ENCODE data around the gene TDG.
"Not testable (repeated sequence)": the region's sequence is repeated elsewhere in the genome, so short reads cannot be mapped to it uniquely, and the experiment has no call there.

TDG gene

DNA sequence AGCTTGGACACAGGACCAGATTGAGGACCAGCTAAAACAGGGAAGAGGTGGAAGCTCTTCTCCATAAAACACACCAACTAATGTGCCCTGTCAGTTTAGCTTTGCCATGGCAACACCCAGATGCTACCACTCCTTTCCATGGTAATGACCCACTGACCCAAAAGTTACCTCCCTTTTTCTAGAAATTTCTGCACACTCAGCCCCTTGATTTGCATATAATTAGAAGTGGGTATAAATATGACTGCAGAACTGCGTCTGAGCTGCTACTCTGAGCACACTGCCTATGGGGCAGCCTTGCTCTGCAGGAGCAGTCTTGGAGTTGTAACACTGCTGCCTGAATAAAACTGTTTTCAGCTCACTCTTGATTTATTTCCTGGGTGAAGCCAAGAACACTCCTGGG is 3.2 kb upstream of the TDG start:
- DNase-seq, result no peak

DNA sequence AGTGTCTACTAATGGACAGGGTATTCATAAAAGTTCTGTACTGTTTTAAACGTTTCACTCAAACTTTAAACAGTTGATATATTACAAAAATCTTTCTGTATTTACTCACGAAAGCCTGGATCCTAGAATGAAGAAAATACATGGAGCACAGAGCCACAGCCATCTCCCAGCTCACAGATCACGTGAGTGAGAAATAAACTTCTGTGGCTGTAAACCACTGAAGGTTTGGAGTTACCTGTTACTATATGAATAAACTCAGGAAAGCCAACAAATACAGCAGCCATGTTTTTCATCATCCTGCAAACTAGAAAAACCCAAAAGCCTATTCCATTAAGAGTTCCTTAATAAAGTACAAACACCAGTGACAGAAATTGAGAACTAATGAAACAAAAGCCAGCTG is 867 bp upstream of the TDG start:
- DNase-seq, result no peak

DNA sequence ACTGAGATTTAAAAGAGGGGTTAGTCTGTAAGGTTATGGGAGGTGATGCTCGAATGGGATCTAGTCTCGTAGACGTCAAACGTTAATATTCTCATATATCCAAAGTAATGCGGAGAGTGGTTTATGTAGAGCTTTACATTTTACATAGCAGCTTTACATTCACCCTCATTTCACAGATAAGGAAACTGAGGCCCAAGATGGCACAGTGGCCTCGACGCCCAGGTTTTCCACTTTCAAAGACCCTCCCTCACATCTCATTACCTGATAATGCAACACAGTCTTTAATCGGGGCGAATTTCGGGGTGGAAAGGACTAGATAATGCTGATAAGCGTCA is 450 bp upstream of the TDG start:
- DNase-seq, result no peak

DNA sequence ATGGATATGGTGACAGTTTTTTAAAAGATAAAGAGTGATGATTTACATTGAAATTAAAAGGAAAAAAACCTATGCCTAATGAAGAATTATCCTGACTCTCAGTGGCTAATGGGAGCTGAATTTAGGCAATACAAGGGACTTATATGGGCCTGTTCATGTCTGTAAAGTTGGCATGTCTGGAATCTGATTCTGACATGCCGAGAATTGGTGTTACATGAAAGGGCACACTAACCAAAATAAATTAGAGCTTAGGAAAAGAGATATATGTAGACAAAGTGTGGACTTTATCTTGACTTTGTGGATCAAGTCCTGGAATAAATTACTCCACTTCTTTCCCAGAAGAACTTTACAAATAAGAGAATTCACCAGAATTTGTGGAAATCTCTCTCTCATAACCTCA is 1.1 kb downstream of the TDG start:
- no peak for DNase-seq

DNA sequence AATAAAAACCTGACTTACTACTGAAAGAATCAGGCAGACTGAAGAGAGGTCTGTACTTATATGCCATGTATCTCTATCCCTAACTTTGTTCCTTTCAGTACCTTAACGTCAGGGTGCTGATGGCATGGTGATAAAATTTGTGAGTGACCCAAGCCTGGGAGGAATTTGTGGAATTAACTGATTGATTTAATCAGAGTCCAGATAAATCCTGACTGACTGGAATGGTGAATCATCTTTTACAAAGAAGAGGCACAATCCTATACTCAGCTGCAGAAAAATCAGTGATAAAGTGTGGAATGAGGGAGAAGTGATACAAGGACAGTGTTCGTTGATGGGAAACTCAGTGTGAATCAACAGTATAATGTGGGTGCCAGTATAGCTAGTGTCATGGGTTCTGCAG is 3.7 kb downstream of the TDG start:
- peak; percentile 71 for DNase-seq

DNA sequence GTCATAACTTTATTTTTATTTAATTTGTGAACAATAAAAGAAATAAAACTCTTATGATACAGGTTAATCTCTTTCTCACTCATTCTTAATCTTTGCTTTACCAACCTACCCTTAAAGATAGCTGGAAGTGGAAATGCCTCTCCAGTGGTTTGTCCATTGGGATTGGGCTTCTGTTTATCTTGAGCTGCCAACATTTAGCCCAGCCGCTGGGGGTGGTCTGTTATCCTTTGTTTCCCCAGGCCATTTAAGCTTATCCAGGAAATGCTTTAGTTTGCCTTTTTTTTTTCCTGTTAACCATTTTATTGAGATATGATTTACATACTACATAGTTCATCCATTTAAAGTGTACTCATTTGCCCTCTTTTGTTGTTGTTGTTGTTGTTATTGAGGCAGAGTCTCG is 8.2 kb downstream of the TDG start:
- DNase-seq, result no peak

DNA sequence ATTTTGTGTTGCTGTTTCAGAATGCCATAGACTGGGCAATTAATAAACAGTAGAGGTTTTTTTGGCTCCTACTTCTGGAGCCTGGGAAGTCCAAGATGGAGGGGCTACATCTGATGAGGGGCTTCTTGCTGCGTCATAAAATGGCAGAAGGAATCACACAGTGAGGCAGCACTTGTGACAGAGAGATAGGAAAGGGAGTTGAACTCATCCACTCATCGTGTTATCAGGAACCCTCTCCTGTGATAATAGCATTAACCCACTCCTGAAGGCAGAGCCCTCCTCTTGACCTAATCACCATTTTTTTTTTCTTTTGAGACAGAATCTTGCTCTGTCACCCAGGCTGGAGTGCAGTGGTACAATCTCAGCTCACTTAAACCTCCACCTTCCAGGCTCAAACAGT is 9.7 kb downstream of the TDG start:
- no peak for DNase-seq

DNA sequence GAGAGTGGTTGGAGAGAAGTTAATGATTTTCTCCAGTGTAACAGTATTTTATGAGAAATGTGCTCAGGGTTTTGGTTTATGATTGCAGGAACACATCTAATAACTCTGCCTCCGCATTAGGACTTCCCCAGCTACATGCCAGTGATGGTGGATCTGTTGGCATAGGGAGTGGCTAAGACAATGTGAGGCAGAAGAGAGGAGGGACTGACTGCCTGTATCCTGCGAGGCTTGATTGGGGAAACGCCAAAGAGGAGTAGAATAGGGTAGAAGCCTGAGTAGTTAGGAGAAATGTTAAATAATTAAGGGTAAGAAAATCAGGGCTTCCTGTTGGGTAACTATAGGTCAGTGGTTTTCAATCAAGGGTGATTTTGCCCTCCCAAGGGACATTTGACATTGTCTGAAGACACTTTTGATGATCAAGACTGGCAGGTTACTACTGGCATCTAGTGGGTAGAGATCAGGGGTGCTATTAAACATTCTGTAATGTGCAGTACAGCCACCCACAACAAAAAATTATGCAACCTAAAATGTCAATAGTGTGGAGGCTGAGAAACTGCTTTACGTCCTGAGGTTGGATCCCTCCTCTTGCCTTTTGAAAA is 12.8 kb downstream of the TDG start:
- no peak for DNase-seq

DNA sequence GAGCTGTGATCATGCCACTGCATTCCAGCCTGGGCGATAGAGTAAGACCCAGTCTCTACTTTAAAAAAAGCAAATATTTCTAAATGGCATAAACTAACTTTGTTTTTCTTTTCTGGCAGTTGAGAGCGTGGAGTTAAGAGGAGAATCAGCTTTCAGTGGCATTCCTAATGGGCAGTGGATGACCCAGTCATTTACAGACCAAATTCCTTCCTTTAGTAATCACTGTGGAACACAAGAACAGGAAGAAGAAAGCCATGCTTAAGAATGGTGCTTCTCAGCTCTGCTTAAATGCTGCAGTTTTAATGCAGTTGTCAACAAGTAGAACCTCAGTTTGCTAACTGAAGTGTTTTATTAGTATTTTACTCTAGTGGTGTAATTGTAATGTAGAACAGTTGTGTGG is 21.2 kb downstream of the TDG start:
- peak; percentile 30 for DNase-seq

DNA sequence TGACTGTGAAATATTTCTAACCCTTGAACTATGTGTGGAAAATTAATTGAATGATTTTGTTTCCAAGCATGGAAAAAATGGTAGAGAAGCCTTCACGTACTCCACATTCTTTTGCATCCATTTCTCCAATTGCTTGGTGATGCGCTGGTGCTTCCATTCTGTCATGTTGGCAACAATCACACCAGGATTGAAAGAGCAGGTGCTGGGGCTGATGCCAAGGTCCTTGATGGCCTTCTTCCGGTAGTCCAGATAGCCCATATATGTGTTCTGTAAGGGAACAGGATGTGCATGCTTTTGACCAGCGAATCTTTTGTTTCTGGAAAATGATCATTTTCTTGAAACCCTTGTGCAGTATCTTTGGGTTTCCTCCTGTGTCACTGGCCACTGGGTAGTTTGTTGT is 28.6 kb downstream of the TDG start:
- no peak for DNase-seq

DNA sequence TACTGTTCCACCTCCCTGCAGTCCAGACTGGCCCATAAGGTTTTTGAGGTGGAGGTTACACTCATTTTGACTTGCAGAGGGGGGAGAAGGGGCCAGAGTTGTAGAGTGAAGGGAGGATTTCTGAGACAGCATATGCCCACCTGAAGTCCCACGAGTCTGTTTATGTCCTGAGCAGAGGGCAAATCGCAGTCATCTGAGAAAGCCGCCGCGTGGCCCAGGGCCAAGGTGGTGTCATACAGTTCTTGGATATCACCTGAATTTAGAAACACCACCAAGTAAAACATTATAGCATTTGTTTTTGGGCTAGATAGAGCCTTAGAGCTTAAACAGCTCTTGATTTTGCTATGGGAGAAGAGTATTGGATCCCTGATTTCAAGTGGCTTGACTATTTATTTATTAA is 30.9 kb downstream of the TDG start:
- DNase-seq, result no peak

DNA sequence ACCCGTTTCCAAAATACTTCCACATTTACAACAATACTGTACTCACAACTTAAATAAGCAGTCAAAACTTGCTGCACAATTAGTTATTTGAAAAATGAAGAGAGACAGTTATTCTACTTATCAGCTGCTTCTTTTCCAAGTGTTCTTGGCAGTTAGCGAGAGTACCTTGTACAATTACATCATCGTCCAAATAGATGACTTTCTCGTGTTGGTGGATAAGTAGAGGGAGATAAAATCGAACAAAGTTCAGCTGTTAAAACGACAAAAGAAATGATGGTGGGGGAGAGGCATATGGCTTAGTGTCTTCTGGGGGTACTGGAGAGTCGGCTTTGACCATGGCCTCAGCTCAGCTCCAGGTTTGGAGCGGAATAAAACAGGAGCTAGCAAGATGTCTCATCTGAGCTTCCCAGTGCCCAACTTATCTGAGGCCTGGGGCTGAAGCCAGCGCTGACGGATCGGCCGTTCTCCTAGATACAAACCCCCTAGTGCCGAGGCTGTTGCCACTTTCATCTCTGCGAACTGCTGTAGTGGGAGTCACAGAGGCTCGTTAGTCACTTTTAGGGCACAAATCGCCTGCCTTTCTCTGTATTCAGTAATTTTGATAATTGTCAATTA is 31.7 kb downstream of the TDG start:
- DNase-seq, result no peak

DNA sequence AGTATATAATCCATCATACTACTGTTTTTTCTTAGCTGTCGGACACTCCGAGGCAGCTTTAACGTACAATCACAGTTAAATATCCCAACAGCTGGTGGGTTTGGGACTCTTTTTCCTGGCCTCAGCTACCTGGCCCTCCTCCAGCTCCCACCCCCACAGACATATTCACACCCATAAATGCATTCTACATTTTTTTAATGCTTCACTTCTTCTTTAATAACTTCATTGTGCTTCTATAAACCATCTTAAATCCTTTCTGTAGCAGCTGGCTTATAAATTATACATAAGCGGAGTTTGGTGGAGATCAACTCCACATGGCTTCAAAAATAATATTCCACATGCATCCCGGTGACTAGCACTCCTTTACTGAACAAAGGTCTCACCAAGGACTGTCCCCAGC is 33.3 kb downstream of the TDG start:
- no peak for DNase-seq

DNA sequence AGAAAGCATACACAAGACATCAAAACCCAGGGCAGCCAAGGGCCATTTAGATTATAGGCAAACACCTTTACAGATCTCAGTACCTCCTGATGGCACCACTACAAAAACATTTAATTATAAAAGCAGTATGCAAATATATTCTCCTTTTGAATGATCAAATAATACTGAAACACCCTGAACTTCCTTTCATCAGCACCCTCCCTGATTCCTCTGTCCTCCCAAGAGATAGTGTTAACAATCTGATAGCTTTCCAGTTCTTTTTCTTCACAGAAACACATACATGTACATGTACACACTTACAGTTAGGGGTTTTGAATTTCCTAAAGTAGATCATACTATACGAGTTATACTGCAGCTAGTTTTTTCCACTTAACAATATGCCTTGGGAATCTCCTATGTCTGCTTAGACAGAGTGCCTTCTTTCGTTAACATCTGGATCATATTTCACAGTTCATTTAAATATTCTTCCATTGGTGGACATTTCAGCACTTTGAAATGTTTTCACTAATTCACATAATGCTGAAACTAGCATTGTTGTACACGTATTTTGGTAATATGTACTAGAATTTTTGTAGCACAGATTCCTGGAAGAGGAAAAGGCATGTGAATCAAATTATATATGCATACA is 35.2 kb downstream of the TDG start:
- peak; percentile 22 for DNase-seq

DNA sequence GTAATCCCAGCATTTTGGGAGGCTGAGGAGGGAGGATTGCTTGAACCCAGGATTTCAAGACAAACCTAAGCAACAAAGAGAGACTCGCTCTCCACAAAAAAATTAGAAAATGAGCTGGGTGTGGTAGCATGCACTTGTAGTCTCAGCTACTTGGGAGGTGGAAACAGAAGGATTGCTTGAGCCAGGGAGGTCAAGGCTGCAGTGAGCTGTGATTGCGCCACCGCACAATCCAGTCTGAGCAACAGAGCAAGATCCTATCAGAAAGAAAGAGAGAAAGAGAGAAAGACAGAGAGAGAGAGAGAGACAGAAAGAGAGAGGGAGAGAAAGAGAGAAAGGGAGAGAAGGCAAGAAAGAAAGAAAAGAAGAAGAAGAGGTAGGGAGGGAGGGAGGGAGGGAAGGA is 37.0 kb downstream of the TDG start:
- no peak for DNase-seq

DNA sequence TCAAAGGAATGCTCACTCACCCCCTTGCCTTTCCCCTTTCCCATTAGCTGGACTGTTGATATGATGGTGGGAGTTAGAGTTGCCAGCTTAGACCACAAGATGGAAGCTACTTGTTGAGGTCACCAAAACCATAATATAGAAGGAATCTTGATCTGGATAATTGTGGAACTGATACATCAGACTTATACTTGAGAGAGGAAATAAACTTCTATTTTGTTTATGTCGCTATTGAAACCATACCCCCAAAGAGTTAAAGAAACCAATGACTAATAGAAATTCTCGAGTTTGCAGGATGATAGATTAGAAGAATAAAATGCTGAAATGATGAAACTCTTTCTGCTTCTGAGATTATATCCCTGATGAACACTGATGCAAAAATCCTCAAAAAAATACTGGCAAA is 37.9 kb downstream of the TDG start:
- DNase-seq, result peak; percentile 59

DNA sequence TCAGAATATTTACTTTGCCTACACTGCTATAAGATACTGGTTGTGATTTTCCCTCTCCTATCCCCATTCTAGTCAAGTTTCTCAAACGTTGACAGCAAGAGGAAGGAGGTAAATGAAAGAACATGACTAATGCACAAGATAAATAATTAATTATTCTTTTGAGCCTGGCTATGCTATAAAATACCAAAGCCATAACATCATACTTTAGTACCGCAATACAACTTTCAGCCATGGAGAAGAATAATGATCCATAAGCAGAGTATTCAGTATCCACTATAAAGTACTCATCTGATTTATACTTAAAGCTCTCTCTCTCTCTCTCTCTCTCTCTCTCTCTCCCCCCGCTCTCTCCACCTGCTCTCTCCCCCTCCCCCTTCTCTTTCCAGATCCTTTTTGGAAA is 41.3 kb downstream of the TDG start:
- peak; percentile 86 for DNase-seq

DNA sequence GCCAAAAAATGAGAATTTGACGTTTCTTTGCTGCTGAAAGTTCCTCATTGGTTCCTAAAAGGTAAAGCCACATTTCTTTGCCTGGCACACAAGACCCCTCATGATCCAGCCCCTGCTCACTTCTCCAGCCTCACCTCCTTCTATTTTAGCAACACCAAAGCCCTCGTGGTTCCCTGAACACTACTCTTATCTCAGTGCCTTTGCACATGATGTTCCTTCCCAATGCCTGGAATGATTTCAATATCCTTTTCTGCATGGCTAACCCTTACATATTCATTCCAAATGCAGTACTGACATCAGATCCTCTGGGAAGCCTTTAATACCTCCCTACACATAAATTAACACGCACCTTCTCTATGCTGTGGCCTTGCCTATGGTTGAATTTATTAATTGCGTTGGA is 44.4 kb downstream of the TDG start:
- no peak for DNase-seq

DNA sequence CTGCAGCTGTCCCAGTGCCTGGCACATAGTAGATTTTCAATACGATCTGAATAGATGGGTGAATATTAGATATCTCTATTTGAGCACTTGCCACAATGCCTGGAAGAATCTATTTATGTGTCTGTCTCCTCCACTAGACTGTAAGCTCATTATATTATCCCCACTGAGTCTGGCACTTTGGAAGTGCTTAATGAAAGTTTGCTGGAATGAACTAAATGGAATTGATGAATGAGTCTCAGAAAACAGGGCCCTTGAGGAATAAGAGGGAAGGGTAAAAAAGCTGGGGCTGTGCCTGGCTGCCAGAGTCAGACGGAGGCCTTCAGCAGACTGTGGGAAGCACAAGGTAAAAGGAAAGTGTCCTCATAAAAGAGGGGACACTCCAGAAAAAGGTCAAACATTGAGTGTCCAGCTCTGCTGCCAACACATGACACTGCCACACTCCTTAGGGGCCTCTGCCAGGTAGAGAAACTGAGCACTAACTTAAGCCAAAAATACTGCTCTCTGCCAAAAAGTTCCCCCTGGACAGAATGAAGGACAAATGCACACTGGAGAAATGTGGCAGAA is 45.0 kb downstream of the TDG start:
- no peak for DNase-seq

DNA sequence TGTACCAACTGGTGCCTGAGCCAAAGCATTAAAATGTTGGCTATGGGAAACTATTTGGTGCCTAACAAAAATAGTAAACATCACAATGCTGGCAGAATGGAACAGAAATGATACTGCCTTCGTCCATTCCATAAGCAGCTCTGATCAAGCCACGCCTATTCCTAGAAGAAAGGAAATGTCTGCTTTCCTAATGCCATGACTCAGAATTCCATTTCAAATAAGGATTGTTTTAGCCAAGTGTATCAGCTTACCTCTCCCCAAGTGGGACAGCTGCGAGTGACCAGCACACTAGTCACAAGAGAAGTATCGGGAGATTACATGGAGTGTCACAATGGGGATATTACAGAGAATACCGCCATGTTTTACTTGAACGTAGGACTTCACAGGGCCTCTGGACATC is 45.6 kb downstream of the TDG start:
- peak; percentile 91 for DNase-seq

DNA sequence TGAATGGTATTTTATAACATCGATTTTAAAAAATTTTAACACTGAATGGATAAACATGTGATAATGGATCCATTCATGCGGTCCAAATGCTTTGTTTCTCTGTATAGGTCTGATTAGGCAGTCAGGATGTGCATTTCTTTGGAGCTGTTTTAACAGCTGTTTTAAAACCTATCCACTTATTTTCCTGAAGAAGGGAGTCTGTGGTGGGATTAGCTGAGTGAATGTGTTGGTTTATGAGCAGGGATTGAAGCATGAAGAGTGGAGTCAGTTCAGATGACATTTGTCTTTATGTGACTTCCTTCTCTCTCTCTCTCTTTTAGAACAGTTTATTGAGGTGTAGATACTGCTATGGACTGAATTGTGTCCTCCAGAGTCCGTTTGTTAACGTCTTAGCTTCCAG is 46.7 kb downstream of the TDG start:
- DNase-seq, result no peak

DNA sequence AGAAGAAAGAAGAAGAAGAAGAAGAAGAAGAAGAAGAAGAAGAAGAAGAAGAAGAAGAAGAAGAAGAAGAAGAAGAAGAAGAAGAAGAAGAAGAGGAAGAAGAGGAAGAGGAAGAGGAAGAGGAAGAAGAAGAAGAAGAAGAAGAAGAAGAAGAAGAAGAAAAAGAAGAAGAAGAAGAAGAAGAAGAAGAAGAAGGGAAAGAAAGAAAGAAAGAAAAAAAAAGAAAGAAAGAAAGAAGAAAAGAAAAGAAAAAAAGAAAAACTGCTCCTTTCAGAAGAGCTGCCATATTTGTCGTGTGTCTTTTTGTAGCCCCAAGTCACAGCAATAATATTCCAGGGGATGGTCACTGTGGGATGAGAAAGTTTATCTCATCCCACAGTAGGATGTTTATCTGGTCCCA is 56.2 kb downstream of the TDG start:
- DNase-seq, result not testable (repeated sequence)

DNA sequence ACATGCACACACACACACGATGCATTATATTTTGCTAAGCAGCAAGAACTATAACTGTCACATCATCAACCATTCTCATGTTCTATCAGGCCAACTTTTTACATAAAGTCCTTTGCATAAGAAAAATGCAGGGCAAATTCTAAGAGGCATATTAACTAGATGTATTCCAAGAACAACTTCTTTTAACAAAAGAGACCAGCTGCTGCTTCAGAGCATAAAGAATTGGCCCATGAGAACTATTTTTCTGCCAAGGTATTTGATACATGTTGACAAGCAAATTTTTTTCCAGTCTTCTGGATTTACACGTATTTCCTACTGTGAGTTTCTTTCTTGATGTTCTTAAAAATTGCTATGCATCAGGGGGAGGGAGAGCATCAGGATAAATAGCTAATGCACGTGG is 57.1 kb downstream of the TDG start:
- no peak for DNase-seq

DNA sequence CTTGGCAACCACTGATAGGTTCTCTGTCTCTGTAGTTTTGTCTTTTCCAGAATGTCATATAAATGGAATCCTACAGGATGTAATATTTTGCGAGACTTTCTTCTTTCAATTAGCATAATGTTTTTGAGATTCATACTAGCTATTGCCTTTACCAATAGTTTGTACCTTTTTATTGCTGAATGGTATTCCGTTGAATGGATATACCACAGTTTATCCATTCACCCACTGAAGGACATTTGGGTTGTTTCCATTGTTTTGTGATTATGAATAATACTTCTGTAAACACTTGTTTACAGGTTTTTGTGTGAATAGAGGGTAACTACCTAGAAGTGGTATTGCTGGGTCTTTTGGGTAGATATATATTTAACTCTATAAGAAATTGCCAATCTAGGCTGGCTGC is 58.0 kb downstream of the TDG start:
- DNase-seq, result no peak

DNA sequence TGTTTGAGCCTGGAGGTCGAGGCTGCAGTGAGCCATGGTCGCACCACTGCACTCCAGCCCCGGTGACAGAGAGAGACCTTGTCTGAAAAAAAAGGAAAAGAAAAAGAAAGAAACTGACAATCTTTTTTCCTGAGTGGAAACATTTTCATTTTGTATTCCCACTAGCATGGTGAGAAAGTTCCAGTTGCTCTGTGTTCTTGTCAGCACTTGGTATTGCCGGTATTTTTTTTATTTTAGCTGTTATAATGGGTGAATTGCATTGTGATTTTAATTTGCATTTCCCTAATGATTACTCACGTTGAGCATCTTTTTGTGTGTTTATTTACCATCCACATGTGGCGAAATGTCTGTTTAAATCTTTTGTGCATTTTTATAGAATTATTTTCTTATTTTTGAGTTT is 58.7 kb downstream of the TDG start:
- DNase-seq, result no peak

Measured in fibroblast of skin of right biceps (primary cell).